Retinal pigment epithelial cell (primary cell): Measurements from ENCODE around the gene ARSG.

Experiments
- DNase-seq: peaks from one replicate; pipeline ENCODE4 v3.0.0-alpha.2; 2010; ENCODE audit warnings: low read depth
- H3K4me3 ChIP-seq: 2 replicates; pipeline ENCODE4 v1.5.1; 2011; ENCODE audit warnings: mild to moderate bottlenecking, low read length, control low read depth, moderate library complexity
- CTCF ChIP-seq: conservative IDR thresholded peaks from 2 replicates; pipeline ENCODE4 v1.5.1; 2011; ENCODE audit warnings: low read depth, low read length, control low read depth, inconsistent platforms

Gene ARSG

GRCh38 chr17:68310152-68310551 lies 18.9 kb downstream of the ARSG start:
- H3K4me3 ChIP-seq, result no peak overlapping the region
- TF ChIP-seq CTCF, result no peak
- DNase-seq, result no peak

- DNase-seq, result no peak
- TF ChIP-seq CTCF, result no peak
- H3K4me3 ChIP-seq, result no peak overlapping the region
Observed at GRCh38 chr17:68314916-68315535, 23.7 kb downstream of the ARSG start.

- no peak for TF ChIP-seq CTCF
- no peak for DNase-seq
- no peak overlapping the region for H3K4me3 ChIP-seq
Observed at GRCh38 chr17:68315930-68316329, 24.6 kb downstream of the ARSG start.

GRCh38 chr17:68317458-68317857 lies 26.2 kb downstream of the ARSG start:
- H3K4me3 ChIP-seq, result no peak overlapping the region
- no peak for TF ChIP-seq CTCF
- no peak for DNase-seq

- no peak for TF ChIP-seq CTCF
- no peak overlapping the region for H3K4me3 ChIP-seq
- peak; percentile 71 for DNase-seq
Observed at GRCh38 chr17:68318103-68318991, 27.1 kb downstream of the ARSG start.

GRCh38 chr17:68319410-68320162 lies 28.3 kb downstream of the ARSG start:
- DNase-seq, result no peak
- no peak for TF ChIP-seq CTCF
- H3K4me3 ChIP-seq, result no peak overlapping the region
